HG03060 (cell line): Measurements from ENCODE around the gene CEP89.
"Not testable (repeated sequence)": the region's sequence is repeated elsewhere in the genome, so short reads cannot be mapped to it uniquely, and the experiment has no call there.

Experiments used
- ATAC-seq: cut with Tn5 transposase; IDR thresholded peaks from one replicate; pipeline ENCODE4 v1.9.1; 2021; ENCODE audit warnings: low read depth, moderate number of reproducible peaks; ENCODE audit not compliant: unreplicated experiment

CEP89 gene

DNA sequence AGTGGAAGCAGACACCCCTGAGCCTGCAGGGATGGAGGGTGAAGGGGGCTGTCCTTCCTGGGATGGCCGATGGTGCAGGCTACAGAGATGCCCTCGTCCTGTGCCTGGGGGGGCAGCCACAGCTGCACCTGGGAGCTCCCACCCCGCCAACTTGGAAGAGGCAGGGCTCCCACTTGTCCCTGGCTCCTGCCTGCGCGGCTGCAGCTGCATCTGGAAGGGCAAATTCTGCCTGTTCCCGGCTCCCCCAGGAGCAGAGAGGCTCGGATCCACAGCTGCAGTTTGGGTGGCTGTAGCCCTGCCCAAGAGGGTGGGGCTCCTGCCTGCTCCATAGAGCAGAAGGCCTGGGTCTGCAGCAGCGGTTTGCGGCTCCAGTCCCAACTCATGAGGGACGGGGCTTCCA lies 2.2 kb downstream of the CEP89 start:
- no peak for ATAC-seq

DNA sequence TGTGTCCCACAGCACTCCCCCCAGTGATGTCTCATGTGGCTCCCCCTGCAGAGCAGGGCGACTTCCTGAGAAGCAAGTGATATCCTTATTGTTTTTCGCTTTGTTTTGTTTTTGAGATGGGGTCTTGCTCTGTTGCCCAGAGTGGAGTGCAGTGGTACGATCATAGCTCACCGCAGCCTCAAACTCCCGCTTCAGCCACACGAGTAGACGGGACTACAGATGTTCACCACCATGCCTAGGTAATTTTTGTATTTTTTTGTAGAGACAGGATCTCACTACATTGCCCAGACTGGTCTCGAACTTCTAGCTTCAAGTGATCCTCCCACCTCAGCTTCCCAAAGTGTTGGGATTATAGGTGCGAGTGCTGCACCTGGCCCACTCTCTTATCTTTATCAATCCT lies 5.0 kb downstream of the CEP89 start:
- ATAC-seq = no peak

DNA sequence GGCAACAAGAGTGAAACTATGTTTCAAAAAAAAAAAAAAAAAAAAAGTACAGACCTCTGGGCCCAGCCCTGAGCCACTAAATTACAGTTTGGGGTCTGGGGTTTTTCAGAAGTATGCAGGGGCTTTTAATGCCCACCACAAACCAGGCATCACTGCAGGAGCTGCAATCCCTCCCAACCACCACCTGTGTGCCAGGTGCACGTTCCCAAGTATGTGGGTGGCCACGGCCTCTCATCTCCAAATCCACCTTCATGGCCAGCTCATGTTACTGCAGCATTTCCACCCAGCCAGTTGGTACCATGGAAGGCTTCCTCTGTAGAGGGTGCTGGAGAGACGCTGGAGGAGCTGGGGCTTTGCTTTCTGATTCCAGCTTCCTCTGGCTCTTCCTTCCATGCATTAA lies 26.5 kb downstream of the CEP89 start:
- no peak for ATAC-seq

GRCh38 chr19:32941273-32941672 lies 30.5 kb downstream of the CEP89 start:
- not testable (repeated sequence) for ATAC-seq

- no peak for ATAC-seq
Observed at GRCh38 chr19:32936065-32936464, 35.7 kb downstream of the CEP89 start.

DNA sequence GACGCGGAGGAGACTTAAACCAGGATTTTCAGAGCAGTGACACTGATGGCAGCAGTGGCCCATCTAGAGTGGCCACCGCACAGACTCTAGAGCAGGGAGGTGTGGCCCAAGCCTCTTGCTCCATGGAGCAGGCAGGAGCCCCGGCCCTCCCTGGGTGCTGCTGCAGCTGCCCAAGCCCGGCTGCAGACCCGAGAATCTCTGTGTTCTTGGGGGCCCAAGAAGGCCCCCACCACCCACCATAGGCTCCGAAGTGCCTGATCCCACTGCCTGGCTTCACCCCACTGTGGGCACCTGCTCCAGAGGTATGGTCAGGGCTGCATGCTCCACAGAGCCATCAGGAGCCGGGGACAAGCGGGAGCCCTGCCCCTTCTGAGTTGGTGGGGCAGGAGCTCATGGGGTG lies 36.1 kb downstream of the CEP89 start:
- ATAC-seq = no peak

GRCh38 chr19:32933571-32933970 lies 38.2 kb downstream of the CEP89 start:
- no peak for ATAC-seq

DNA sequence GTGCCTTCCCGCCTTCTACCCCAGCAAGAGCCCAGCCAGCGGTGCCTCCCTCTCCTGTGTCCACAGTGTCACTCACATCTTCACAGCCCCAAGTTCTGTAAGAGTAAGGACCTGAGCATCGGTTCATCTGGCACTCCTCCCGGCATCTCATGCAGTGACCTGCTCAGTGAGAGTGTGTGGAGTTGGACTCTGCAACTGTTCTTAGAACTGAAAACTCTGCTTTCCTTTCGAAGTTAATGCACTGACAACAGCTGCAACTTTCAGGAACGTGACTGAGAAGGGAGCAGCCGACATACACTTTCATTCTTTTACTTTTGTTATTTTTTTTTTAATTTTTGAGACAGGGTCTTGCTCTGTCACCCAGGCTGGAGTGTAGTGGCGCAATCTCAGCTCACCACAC lies 41.2 kb downstream of the CEP89 start:
- no peak for ATAC-seq

DNA sequence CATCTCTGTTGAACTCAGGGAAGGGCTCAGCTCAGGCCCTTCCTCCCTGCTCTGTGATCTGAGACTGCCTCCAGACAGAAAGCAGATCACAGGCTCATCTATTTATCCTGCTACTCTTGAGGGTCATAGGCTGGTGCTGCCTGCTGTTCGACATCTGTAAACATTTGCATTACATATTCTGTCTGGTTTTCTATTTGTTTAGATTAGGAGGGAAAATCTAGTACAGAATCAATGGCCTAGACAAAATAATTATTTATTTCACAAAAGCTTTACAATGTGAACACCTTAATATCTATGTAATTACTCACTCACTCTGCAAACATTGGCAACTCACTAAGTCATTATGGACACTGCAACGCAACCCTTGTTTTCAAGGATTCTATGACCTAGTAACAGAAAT lies 43.0 kb downstream of the CEP89 start:
- no peak for ATAC-seq

- no peak for ATAC-seq
Observed at GRCh38 chr19:32924200-32924599, 47.6 kb downstream of the CEP89 start.

DNA sequence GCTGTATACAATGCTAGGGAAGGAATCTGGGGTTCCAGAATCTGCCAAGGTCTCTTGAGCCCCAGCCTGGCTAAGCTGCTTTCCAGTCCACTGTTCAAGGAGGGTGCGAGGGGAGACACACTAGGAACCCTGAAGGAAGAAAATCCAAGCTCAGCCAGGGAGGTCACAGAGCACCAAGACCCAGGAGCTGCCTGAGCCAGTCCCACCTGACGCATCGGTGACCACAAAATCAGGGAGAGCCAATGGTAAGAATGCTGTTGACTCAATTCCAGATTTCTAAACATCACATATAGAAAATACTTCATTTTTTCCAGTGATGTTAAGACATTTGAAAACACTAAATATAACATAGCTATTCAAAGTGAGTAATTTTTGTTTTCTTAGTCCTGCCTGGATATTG lies 50.1 kb downstream of the CEP89 start:
- no peak for ATAC-seq

DNA sequence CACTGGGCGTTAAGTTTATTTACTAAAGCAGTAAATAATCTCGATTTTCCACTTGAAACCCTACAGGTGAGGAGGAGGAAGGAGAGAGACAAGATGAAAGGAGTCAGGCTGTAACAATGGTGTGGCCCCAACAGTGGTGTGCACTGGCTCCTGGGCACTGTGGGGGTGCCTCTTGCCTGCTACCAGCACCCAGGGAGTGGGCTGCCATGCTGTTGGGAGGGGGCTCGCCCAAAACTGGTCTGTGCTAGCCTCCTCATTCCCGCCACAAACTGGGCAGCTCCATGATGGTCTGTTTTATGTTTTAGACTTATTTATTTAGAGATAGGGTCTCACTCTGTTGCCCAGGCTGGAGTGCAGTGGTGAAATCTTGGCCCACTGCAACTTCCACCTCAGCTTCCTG lies 52.4 kb downstream of the CEP89 start:
- no peak for ATAC-seq

DNA sequence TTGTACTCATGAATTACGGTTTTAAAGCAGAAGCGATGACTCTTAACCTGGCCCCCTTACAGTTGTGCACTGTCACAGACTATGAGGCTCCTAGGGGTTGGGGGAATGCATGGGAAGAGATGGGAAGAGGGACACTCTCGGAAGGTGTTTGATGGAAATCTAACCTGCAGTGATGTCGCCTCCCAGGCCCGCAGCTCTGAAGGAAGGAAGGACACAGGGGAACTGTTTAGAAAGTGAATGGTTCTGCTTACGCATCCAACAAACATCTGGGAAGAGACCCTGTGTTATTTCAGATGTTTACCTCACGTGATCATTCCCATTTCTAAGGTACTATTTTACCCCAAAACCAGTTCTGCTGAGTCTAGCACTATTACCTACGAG lies 54.2 kb downstream of the CEP89 start:
- no peak for ATAC-seq

GRCh38 chr19:32916969-32917615 lies 54.7 kb downstream of the CEP89 start:
- ATAC-seq = no peak

- no peak for ATAC-seq
Observed at GRCh38 chr19:32914879-32915660, 56.7 kb downstream of the CEP89 start.

DNA sequence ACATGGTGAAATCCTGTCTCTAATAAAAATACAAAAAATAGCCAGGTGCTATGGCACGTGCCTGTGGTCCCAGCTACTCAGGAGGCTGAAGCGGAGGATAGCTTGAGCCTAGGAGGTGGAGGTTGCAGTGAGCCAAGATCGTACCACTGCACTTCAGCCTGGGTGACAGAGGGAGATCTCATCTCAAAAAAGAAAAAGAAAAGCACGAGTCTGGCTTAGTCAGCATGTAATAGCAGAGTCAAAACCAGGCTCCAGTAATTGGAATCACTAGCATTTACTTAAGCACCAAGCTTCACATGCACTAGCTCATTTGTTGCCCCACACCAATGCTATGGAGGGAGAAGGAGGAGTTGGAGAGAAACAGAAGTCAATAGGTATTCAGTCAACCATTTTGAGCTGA lies 60.3 kb downstream of the CEP89 start:
- no peak for ATAC-seq

DNA sequence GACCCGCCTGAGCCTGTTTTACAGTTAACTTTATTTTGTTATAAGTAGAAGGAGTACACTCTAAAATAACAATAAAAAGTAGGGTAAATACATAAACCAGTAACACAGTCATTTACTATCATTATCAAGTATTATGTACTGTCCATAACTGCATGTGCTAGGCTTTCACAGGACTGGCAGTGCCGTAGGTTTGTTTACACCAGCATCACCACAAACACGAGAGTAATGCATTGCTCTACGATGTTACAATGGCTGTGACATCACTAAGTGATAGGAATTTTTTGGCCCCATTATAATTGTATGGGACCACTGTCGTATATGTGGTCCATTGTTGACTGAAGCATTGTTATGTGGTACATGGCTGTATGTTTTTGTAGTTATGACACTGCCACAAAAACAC lies 60.9 kb downstream of the CEP89 start:
- no peak for ATAC-seq

DNA sequence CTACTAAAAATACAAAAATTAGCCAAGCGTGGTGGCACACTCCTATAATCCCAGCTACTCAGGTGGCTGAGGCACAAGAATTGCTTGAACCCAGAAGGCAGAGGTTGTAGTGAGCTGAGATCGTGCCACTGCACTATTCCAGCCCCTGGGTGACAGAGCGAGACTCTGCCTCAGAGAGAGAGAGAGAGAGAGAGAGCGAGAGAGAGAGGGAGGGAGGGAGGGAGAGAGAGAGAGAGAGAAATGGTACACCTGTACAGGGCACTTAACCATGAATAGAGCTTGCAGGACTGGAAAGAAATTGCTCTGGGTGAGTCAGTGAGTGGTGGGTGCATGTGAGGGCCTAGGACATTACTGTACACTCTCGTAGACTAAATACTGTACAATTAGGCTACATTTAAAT lies 61.7 kb downstream of the CEP89 start:
- ATAC-seq = no peak

GRCh38 chr19:32909257-32909656 lies 62.5 kb downstream of the CEP89 start:
- ATAC-seq = no peak

- ATAC-seq = no peak
Observed at GRCh38 chr19:32908641-32909190, 63.0 kb downstream of the CEP89 start.

- ATAC-seq = no peak
Observed at GRCh38 chr19:32902448-32902847, 69.3 kb downstream of the CEP89 start.

- no peak for ATAC-seq
Observed at GRCh38 chr19:32901504-32902161, 70.1 kb downstream of the CEP89 start.
